NCI-H69 (cell line): ENCODE measurements around the gene NT5C1B.
A peak's percentile ranks its signal among the peaks of the same experiment; 100 is the strongest.
"Not testable (repeated sequence)": the region's sequence is repeated elsewhere in the genome, so short reads cannot be mapped to it uniquely, and the experiment has no call there.

Experiments used
- DNase-seq: peaks from one replicate; lab custom pipeline; 2025; lab: John Stamatoyannopoulos, UW

The NT5C1B gene

DNA sequence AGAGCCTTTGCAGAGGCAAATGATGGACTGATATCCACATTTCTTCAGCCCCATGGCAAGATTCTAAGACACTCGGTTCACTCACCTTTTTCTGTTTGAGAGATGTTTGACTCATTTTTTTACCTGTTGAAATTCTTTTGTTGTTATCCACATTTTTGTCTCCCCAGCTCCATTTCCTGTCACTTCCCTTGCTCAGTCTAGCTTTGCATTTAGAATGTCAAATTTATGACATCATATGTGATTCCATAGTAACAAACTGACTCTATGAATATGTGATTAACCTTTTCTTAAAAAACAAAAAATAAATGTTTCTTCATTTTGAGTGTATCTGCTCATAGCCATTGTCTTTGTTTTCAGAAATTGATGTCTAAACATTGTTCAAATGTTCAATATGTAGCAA lies at the start of gene NT5C1B:
NT5C1B (minus strand) TSS at position 216 of the 400 bp plus-strand sequence; CDS start at position 115, 101 bp downstream.
- no peak for DNase-seq

DNA sequence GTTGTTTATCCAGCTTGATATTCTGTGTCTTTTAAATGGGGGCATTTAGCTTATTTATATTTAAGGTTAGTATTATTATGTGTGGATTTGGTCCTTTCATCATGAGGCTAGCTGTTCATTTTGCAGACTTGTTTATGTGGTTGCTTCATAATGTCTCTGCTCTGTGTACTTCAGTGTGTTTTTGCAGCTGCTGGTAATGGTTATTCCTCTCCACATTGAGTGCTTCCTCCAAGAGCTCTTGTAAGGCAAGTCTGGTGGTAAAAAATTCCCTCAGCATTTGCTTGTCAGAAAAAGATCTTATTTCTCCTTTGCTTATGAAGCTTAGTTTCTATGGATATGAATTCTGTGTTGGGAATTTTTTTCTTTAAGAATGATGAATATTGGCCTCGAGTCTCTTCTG lies 47.8 kb upstream of the NT5C1B start:
- no peak for DNase-seq

DNA sequence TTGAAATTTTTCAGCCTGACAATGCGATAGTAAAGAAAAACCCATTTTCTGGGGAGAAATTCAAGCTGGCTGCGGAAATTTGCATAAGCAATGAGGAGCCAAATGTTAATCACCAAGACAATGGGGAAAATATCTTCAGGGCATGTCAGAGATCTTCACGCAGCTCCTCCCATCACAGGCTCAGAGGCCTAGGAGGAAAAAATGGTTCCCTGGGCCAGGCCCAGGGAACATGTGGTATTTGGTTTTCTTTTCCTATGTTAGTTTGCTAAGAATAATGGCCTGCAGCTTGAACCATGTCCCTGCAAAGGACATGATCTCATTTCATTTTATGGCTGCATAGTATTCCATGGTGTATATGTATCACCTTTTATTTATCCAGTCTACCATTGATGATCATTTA lies 43.3 kb upstream of the NT5C1B start:
- DNase-seq, result not testable (repeated sequence)

GRCh38 chr2:18630941-18631340 lies 41.6 kb upstream of the NT5C1B start:
- DNase-seq, result no peak

DNA sequence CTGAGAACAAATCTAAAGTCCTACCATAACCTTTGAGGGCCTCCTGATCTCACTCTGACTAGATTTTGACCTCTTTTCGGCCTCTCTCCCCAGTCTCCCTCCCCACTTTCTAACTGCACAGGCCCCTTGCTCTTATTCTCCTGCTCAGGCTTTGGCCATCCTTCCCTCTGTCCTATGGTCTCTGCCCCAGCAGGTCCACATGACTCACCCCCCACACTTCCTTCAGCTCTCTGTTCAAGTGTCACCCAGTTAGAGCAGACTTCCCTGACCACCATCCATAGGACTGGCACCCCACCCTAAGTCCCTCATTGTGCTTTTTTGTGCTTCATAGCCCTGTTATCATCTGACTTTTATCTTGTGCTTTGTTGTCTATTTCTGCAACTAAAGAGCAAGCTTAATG lies 41.2 kb upstream of the NT5C1B start:
- no peak for DNase-seq

- no peak for DNase-seq
Measured at GRCh38 chr2:18630101-18630500, 40.7 kb upstream of the NT5C1B start.

GRCh38 chr2:18626958-18627650 lies 37.7 kb upstream of the NT5C1B start:
- DNase-seq, result no peak

- no peak for DNase-seq
Measured at GRCh38 chr2:18626256-18626668, 36.9 kb upstream of the NT5C1B start.

DNA sequence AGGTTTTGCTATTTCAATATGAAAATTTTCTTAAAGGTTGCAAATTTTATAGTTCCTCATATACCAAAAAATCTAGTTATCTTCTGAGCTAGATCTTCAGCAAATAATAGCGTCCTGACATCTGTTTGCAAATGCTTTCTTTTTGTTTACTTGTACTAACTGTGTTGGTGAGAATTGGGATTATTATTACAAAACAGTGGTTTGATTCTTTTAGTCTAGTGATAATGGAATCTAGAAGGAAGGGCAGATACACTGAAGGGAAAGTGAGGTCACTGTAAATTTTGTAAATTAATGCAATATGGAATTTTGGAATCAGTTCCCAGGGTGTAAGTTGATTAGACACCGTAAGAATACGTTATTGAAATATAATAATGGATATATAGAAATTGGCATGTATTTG lies 36.2 kb upstream of the NT5C1B start:
- no peak for DNase-seq

DNA sequence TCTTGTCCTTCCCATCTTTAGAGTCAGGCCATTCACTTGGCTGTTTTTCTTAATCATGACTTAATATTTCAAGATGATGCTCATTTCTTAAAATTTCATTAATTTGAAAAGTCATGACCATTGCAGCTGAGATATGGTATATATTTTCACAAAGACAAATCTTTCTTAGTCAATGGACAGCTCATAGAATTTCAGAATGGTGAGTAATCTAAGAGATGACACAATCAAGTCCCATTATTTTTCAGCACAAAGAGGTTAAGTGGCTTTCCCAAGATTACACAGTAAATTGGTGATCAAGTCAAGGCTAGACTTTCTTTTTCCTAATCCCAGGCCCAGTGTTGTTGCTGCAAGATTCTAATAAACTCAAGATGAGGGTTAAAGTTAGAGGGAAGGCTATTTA lies 34.4 kb upstream of the NT5C1B start:
- DNase-seq, result no peak

- no peak for DNase-seq
Measured at GRCh38 chr2:18620867-18621632, 31.7 kb upstream of the NT5C1B start.

GRCh38 chr2:18619091-18619490 lies 29.7 kb upstream of the NT5C1B start:
- DNase-seq, result no peak

GRCh38 chr2:18614041-18614440 lies 24.7 kb upstream of the NT5C1B start:
- DNase-seq, result no peak

- no peak for DNase-seq
Measured at GRCh38 chr2:18612133-18612532, 22.8 kb upstream of the NT5C1B start.

DNA sequence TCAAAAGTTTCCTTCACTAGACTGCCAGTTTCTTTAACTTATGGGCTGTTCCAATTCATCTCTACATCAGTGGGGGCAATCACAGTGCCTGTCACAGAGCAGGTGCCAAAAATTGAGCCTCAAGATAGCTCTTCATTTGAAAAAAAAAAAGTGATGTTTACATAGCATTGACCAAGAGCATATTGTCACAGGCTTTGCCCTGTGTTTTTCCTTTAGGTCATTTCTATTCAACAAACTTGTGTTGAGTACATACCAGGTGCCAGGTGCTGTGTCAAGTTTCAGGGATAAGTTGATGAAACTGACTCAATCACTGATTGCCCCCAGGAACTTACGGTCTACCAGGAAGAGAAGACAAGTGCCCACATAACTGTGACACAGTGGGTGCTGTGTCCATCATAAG lies 22.2 kb upstream of the NT5C1B start:
- peak; percentile 16 for DNase-seq

GRCh38 chr2:18611184-18611583 lies 21.8 kb upstream of the NT5C1B start:
- peak; percentile 17 for DNase-seq

- DNase-seq, result no peak
Measured at GRCh38 chr2:18610651-18611050, 21.3 kb upstream of the NT5C1B start.

- DNase-seq, result no peak
Measured at GRCh38 chr2:18610090-18610489, 20.7 kb upstream of the NT5C1B start.

GRCh38 chr2:18605115-18605514 lies 15.7 kb upstream of the NT5C1B start:
- DNase-seq, result no peak

DNA sequence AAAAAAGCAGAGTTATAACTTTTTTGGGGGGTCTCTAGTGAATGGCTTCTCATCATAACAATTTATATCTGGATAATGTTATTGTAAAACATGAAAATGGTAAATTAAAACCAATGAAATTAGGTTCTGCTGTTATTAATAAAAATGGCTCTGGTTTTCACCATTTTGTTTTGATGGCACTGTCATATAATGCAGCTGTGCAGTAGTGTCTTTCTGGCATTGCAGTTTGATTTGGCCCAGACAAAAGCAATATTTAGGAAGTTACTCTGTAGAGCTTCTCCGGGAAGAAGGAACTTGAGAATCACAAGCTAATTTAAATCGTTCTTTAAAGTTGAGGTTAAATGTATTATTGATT lies 15.1 kb upstream of the NT5C1B start:
- DNase-seq, result no peak

DNA sequence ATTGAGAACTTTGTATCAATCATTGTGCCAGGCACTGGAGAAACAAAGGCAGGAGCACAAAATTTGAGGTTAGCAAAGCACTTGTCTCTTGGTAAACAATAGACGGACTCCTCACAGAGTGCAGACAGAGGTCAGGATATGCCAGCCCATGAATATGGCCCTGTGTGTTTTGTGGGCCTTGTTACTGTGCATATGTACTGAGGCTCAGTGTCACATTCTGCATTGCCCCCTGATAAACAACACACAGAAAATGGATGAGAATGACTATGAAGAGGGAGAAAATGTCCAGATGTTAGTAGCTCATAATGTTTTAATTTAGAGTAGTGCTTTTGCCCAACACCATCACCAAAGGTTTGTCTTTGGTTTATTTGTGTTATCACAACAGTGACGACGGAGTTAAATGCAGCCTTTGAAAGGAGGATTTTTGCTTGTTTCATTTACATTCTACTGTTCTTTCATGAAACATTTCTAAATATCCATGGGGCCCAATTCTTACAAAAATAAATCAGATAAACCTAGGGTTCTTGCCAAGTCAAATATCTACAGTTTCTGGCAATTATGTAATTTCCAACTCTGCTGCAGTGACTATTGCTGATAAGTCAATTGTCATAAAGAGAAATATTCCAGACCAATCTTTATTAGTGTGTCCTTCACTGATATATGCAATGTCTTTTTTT lies 14.6 kb upstream of the NT5C1B start:
- no peak for DNase-seq

DNA sequence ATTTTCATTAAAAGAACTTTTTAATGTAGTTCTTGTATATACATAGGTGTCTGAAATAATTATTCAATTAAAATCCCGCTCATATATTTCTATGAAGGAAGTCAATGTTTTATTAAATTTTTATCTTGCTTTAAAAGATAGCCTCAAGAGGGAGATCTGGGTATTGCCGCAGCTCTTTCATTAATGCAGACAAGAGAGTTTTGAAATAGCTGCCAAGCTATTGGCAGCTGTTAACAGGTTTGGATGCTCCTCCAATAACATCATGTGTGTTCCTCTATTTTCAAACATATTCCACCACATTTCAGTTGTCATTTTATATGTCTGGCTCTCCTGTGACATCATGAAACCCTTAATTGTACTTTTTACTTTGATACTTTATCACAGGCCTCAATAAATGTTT lies 12.9 kb upstream of the NT5C1B start:
- DNase-seq, result no peak

DNA sequence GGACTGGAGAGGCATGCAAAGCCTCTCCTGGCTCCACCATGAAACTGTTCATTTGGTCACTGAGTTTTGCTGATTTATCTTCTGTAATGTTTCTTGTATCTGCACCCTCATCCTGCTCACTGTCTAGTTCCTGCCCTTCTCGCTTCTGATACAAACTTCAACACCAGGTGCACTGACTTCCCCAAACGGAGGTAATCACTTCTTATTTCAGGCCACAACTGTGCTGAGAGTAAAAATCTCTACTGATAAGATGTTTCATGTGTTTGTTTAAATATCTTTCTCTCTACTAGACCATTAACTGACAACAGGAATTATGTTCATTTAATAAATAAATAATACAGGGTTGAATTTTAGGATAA lies 10.9 kb upstream of the NT5C1B start:
- no peak for DNase-seq
